GM21723 (cell line): ENCODE results near the gene SLC24A5.

ENCODE experiments used
- ATAC-seq: cut with Tn5 transposase; IDR thresholded peaks from one replicate; pipeline ENCODE4 v1.9.1; 2021; ENCODE audit warnings: mild to moderate bottlenecking, moderate library complexity; ENCODE audit not compliant: unreplicated experiment

SLC24A5 gene

DNA sequence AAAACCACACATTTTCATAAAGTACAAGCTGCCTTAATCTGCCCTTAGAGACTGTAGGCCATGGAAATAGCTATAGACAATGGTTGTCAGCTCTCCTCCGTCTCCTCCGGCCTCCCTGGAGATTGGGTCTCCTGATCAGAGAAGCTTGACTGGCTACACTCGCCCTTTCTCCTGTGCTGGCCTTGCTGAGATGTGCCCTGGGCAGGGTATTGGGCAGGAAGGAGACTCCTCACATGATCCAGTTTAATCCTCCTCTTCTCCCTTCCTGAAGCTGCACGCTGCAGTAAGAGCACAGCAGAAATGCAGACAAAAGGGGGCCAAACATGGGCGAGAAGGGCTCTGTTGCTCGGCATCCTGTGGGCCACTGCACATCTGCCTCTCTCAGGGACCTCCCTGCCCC, at the start of gene SLC24A5:
SLC24A5 (plus strand) TSS at position 246 of the 400 bp plus-strand sequence; CDS start at position 301, 55 bp downstream.
- ATAC-seq, result no peak

DNA sequence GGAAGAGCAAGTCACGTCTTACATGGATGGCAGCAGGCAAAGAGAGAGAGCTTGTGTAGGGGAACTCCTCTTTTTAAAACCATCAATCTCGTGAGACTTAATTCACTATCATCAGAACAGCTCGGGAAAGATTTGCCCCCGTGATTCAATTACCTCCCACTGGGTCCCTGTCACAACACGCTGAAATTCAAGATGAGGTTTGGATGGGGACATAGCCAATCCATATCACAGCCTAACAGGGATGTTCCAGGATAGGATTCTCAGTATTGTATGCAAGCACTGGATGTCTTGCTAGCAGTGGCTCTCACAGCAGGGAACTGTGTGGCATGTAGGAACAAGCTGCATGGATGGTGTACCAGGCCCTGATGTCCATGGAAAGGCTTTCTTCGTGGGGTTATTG, 47.8 kb upstream of the SLC24A5 start:
- no peak for ATAC-seq

GRCh38 chr15:48073881-48074280, 46.9 kb upstream of the SLC24A5 start:
- no peak for ATAC-seq

DNA sequence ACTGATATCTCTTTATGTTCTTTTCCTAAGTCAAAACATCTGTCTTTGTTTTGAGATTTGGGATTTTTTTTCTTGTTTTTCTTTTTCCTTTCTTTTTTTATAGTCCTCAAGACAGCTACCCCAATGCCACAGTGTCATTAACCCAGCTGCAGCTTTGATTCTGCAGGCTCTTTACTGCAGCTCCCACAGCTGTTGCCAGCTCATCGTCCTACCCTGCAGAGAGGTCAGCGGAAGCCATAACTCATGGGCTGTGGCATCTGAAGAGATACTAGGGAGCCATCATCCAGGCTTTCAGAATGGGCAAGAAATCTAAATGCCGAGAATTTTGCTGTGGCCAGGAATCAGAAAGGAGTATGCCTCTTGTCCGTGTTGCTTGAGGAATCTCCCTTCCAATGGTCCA, 44.3 kb upstream of the SLC24A5 start:
- ATAC-seq, result no peak

GRCh38 chr15:48077616-48078184, 43.1 kb upstream of the SLC24A5 start:
- ATAC-seq, result no peak

DNA sequence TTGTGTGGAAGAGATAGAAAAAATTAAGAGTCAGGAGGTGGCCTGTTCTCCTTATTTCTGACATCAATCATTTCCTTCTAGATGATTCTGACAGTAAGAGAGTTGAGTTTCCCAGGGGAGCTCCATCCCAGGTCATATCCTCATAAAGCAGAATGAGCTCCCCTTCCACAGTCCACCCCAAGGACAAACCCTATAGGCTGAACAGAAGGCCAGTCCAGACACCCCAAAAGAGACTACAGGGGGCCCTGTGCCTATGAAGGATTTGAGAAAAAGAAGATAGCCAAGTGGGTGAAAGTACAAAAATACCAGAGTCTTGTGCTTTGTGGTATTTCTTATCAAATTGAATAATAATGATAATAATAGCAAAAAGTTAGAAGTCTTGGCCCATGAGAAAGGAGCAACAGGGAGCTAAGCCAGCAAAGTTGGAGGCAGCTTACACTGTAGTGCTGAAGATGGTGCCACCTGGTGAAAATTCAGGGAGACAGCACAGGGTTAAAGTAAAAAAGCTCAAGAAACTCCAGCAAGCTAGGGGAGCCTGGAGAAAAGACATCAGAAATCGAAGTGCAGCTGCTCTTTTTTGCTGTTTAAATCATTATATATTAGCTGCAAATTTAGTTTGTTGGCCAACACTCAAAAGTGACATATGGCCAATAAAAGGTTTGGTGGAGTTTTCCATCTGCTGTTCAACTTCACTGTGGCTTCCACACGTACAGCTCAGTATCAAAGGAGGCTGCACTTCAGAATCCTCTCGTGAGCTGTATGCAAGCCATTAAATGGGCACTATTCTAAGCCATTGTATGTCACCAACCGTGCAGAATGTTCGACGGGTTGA, 35.8 kb upstream of the SLC24A5 start:
- no peak for ATAC-seq

- ATAC-seq, result no peak
Measured at GRCh38 chr15:48085591-48085930, 35.2 kb upstream of the SLC24A5 start.

DNA sequence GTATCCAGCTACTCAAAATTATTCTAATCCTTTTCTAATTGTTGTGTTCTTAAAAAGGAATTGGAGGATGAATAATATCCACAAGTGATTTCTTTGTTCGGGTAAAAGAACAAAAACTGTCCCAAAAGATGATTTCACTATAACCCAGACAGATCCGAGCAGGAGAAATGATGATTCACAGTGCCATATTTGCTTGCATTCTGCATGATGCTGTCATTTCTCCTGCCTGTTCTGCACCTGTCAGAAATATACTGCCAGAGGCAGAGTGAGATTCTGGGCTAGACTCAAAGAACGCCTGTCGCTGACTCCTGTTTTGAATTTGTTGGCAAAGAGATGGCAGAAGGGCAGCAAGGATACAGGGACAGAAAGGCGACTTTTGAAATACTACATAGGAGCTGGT, 34.7 kb upstream of the SLC24A5 start:
- no peak for ATAC-seq

GRCh38 chr15:48086576-48086975, 34.2 kb upstream of the SLC24A5 start:
- no peak for ATAC-seq

DNA sequence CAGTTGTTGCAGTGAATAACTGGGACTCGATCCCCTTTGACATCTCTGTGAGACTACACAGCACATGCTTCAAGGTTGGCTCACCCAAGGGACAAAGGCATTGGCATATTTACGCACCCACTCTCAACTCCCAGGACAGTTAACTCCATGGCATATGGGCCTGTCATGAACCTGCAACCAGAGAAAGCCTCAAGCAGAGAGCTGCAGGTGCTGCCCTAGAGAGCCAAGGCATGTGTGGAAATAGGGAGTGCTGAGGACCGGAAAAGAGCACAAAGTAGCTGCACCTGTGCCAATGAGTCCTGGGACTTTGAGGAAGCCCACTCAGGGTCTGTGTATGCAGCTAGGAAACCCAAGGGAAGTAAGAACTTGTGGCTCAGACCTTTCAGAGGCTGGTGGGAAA, 32.9 kb upstream of the SLC24A5 start:
- ATAC-seq, result no peak

- ATAC-seq, result no peak
Measured at GRCh38 chr15:48089702-48090101, 31.1 kb upstream of the SLC24A5 start.

- ATAC-seq, result no peak
Measured at GRCh38 chr15:48090115-48090514, 30.7 kb upstream of the SLC24A5 start.

GRCh38 chr15:48090666-48091065, 30.1 kb upstream of the SLC24A5 start:
- no peak for ATAC-seq

DNA sequence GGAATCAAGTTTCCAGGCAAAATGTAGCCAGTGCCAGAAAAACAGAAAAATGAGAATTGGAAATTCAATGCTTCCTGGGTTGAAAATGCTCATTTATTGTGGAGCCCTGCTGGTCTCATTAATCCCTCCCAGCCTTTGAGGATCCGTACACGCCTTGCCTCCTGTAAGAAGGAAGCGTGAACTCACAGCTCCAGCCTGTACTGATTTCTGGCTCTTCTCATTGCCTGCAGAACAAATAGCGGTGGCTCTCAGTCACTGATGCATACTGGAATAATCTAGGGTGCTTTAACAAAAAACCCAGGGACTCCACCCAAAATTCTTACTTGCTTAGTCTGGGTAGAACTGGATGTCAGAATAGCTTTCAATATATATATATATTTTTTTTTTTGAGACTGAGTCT, 29.3 kb upstream of the SLC24A5 start:
- ATAC-seq, result no peak

- ATAC-seq, result peak; percentile 74
Measured at GRCh38 chr15:48096355-48096786, 24.4 kb upstream of the SLC24A5 start.

- ATAC-seq, result peak; percentile 38
Measured at GRCh38 chr15:48096813-48097212, 24.0 kb upstream of the SLC24A5 start.

DNA sequence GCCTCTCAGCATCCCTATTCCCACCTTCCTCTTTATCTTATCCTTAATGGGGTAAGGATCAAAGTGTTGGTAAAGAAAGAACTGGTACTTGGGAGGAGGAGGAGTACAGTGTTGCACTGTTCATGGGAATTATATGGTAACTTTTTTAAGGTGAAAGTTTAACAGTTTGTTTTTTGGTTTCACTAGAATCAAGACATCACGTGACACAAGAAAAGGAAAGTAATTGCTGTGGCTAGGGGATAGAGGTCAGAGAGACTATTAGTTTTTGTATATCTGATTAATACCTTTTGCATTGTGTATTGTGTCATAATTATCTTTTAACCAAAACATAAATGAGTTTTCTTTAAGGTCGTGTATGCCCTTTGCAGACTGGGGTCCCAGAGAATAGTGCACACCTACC, 23.5 kb upstream of the SLC24A5 start:
- ATAC-seq, result no peak

GRCh38 chr15:48101376-48101961, 19.3 kb upstream of the SLC24A5 start:
- no peak for ATAC-seq

GRCh38 chr15:48102167-48102566, 18.6 kb upstream of the SLC24A5 start:
- ATAC-seq, result no peak

DNA sequence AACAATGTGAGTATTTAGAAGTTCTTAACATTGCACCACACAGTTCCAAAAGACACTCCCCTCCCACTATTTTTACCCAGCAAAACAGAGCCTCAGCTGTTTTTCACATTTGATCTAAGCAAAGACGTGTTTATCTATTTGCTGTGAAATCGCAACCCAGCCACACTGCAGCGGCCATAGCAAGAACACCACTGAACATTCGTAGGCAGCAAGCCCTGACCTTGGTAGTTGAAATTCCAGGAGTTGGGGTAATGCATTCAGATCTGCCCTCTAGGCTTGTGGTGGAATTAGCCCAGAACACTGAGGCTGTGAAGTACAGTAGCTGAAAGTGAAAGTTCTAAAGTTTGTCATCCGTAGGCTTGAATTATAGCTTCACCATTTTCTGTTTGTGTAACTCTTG, 17.1 kb upstream of the SLC24A5 start:
- no peak for ATAC-seq

GRCh38 chr15:48105936-48106335, 14.9 kb upstream of the SLC24A5 start:
- no peak for ATAC-seq

GRCh38 chr15:48109212-48109611, 11.6 kb upstream of the SLC24A5 start:
- no peak for ATAC-seq
